ENCODE measurements around the gene CC2D1A. TPM values are rescaled to one million over a fixed set of nuclear protein-coding genes. Genes with fewer than 3 reads are reported as not detected.

CC2D1A gene
- total and polyA plus RNA-seq, 2 experiments from 2014 or later: 23.1 to 39.7 TPM

- no peak overlapping the region for H3K4me3 ChIP-seq
- H2AFZ ChIP-seq: no peak overlapping the region
- Mint-ChIP-seq H3K9me3 (no peaks in the 10 kb centered on the region), H3K4me3 (no peak overlapping the region), H3K27me3 (ENCODE audit: insufficient read depth, low read depth, poor library complexity) (peaks cover 3% of the 10 kb centered on the region), H3K36me3 (ENCODE audit: low read depth) (peaks cover 46% of the 10 kb centered on the region), H3K27ac (no peak overlapping the region), H3K4me1 (no peaks in the 10 kb centered on the region; the same call in 2 of the 3 replicates)
- no peak overlapping the region for H3K4me2 ChIP-seq
- H3K79me2 ChIP-seq (replicated peaks; ENCODE audit: insufficient read depth): no peaks in the 10 kb centered on the region
- no peaks in the 10 kb centered on the region for H3K27me3 ChIP-seq (ENCODE audit: insufficient read depth)
- no peak for DNase-seq (ENCODE audit: low spot score)
- peaks cover 2% of the 10 kb centered on the region for H4K20me1 ChIP-seq (replicated peaks; ENCODE audit: insufficient read depth)
- no peaks in the 10 kb centered on the region for H3K9me2 ChIP-seq (ENCODE audit: insufficient read depth)
- H3F3A ChIP-seq (replicated peaks; ENCODE audit: low read depth): no peaks in the 10 kb centered on the region
- TF ChIP-seq ZNF331 (CRISPR knock-in tag; IDR thresholded peaks at IDR 0.05; ENCODE audit: low read depth) (no peak), STAT1 (IDR thresholded peaks at IDR 0.05; ENCODE audit: unreplicated experiment) (no peak), POLR2AphosphoS5 (IDR thresholded peaks at IDR 0.05; ENCODE audit: low read depth) (no peak), ZNF114 (CRISPR knock-in tag; IDR thresholded peaks at IDR 0.05) (no peak), EZH2 (IDR thresholded peaks at IDR 0.05; ENCODE audit: low read depth, unreplicated experiment) (no peak), CREB1 (CRISPR knock-in tag; IDR thresholded peaks at IDR 0.05; ENCODE audit: low read depth) (no peak)
- TF ChIP-seq, protein P1, sequence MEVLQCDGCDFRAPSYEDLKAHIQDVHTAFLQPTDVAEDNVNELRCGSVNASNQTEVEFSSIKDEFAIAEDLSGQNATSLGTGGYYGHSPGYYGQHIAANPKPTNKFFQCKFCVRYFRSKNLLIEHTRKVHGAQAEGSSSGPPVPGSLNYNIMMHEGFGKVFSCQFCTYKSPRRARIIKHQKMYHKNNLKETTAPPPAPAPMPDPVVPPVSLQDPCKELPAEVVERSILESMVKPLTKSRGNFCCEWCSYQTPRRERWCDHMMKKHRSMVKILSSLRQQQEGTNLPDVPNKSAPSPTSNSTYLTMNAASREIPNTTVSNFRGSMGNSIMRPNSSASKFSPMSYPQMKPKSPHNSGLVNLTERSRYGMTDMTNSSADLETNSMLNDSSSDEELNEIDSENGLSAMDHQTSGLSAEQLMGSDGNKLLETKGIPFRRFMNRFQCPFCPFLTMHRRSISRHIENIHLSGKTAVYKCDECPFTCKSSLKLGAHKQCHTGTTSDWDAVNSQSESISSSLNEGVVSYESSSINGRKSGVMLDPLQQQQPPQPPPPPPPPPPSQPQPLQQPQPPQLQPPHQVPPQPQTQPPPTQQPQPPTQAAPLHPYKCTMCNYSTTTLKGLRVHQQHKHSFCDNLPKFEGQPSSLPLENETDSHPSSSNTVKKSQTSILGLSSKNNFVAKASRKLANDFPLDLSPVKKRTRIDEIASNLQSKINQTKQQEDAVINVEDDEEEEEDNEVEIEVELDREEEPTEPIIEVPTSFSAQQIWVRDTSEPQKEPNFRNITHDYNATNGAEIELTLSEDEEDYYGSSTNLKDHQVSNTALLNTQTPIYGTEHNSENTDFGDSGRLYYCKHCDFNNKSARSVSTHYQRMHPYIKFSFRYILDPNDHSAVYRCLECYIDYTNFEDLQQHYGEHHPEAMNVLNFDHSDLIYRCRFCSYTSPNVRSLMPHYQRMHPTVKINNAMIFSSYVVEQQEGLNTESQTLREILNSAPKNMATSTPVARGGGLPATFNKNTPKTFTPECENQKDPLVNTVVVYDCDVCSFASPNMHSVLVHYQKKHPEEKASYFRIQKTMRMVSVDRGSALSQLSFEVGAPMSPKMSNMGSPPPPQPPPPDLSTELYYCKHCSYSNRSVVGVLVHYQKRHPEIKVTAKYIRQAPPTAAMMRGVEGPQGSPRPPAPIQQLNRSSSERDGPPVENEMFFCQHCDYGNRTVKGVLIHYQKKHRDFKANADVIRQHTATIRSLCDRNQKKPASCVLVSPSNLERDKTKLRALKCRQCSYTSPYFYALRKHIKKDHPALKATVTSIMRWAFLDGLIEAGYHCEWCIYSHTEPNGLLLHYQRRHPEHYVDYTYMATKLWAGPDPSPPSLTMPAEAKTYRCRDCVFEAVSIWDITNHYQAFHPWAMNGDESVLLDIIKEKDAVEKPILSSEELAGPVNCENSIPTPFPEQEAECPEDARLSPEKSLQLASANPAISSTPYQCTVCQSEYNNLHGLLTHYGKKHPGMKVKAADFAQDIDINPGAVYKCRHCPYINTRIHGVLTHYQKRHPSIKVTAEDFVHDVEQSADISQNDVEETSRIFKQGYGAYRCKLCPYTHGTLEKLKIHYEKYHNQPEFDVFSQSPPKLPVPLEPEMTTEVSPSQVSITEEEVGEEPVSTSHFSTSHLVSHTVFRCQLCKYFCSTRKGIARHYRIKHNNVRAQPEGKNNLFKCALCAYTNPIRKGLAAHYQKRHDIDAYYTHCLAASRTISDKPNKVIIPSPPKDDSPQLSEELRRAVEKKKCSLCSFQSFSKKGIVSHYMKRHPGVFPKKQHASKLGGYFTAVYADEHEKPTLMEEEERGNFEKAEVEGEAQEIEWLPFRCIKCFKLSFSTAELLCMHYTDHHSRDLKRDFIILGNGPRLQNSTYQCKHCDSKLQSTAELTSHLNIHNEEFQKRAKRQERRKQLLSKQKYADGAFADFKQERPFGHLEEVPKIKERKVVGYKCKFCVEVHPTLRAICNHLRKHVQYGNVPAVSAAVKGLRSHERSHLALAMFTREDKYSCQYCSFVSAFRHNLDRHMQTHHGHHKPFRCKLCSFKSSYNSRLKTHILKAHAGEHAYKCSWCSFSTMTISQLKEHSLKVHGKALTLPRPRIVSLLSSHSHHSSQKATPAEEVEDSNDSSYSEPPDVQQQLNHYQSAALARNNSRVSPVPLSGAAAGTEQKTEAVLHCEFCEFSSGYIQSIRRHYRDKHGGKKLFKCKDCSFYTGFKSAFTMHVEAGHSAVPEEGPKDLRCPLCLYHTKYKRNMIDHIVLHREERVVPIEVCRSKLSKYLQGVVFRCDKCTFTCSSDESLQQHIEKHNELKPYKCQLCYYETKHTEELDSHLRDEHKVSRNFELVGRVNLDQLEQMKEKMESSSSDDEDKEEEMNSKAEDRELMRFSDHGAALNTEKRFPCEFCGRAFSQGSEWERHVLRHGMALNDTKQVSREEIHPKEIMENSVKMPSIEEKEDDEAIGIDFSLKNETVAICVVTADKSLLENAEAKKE (CRISPR knock-in tag; IDR thresholded peaks at IDR 0.05): no peak
- TF ChIP-seq, protein P2, sequence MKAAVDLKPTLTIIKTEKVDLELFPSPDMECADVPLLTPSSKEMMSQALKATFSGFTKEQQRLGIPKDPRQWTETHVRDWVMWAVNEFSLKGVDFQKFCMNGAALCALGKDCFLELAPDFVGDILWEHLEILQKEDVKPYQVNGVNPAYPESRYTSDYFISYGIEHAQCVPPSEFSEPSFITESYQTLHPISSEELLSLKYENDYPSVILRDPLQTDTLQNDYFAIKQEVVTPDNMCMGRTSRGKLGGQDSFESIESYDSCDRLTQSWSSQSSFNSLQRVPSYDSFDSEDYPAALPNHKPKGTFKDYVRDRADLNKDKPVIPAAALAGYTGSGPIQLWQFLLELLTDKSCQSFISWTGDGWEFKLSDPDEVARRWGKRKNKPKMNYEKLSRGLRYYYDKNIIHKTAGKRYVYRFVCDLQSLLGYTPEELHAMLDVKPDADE (IDR thresholded peaks at IDR 0.05): no peak
- ATAC-seq: no peak
- H3K4me1 ChIP-seq (ENCODE audit: insufficient read depth): no peaks in the 10 kb centered on the region
- H3K27ac ChIP-seq (ENCODE audit: low read depth): no peak overlapping the region
- H3K36me3 ChIP-seq (ENCODE audit: insufficient read depth): peaks cover 12% of the 10 kb centered on the region; the same call in 1 of the 2 replicates
Measured at GRCh38 chr19:13926715-13927114, 20.7 kb downstream of the CC2D1A start.
